Liver (tissue), 9 donors: ENCODE results near the gene RAF1. TPM values are rescaled to one million over a fixed set of nuclear protein-coding genes. Genes with fewer than 3 reads are reported as not detected.

Source experiments
- DNase-seq: peaks from one replicate; pipeline ENCODE4 v3.0.0-alpha.2; 2017; ENCODE audit warnings: low spot score
- H3K27ac ChIP-seq, 2 donors: one replicate each; pipeline ENCODE4 v1.7.0; 2013; ENCODE audit warnings: inconsistent platforms in 2 of 2, low read length in 2 of 2, control low read depth in 1 of 2, low read depth in 1 of 2, mild to moderate bottlenecking in 1 of 2
- H3K27me3 ChIP-seq, 4 donors: one replicate each; pipeline versions ENCODE4 v1.6.1 to v1.7.0; 2013; ENCODE audit warnings: low read length in 3 of 4, inconsistent platforms in 1 of 4, mild to moderate bottlenecking in 1 of 4, moderate library complexity in 1 of 4; ENCODE audit not compliant: control insufficient read depth in 4 of 4, insufficient read depth in 4 of 4
- H3K36me3 ChIP-seq, 4 donors: one replicate each; pipeline versions ENCODE4 v1.6.1 to v1.7.0; 2013; ENCODE audit warnings: low read length in 3 of 4, mild to moderate bottlenecking in 3 of 4, low read depth in 1 of 4, moderate library complexity in 1 of 4; ENCODE audit not compliant: control insufficient read depth in 4 of 4, insufficient read depth in 3 of 4
- H3K4me1 ChIP-seq, 4 donors: one replicate each; pipeline versions ENCODE4 v1.6.1 to v1.7.0; 2013; ENCODE audit warnings: low read length in 3 of 4, mild to moderate bottlenecking in 3 of 4, moderate library complexity in 1 of 4; ENCODE audit not compliant: control insufficient read depth in 4 of 4, insufficient read depth in 4 of 4
- H3K4me3 ChIP-seq, 3 donors: one replicate each; pipeline versions ENCODE4 v1.6.1 to v1.7.0; 2013; ENCODE audit warnings: low read length in 3 of 3, control low read depth in 1 of 3, low read depth in 1 of 3, mild to moderate bottlenecking in 1 of 3
- H3K9ac ChIP-seq, 2 donors: one replicate each; pipeline ENCODE4 v1.7.0; 2013; ENCODE audit warnings: low read length in 2 of 2, mild to moderate bottlenecking in 2 of 2, moderate library complexity in 2 of 2, control low read depth in 1 of 2, low read depth in 1 of 2
- H3K9me3 ChIP-seq, 4 donors: one replicate each; pipeline versions ENCODE4 v1.6.1 to v1.7.0; 2013; ENCODE audit warnings: low read length in 3 of 4; ENCODE audit not compliant: control insufficient read depth in 4 of 4
- ATF3 ChIP-seq: IDR thresholded peaks from 2 replicates; pipeline ENCODE4 v1.6.1; 2016; ENCODE audit warnings: antibody characterized with exemption
- CTCF ChIP-seq: fragments of 150-350 bp; IDR thresholded peaks from 2 replicates; pipeline ENCODE4 v1.5.1; 2017; ENCODE audit warnings: improper control_type of control experiment, low read depth, low read length; ENCODE audit not compliant: missing input control
- EGR1 ChIP-seq, 2 donors: IDR thresholded peaks; 2 replicates each; pipeline ENCODE4 v1.6.1; 2016 to 2018; ENCODE audit warnings: antibody characterized with exemption in 2 of 2, low read depth in 2 of 2
- FOXA1 ChIP-seq: IDR thresholded peaks from 2 replicates; pipeline ENCODE4 v1.6.1; 2016; ENCODE audit warnings: antibody characterized with exemption
- FOXA2 ChIP-seq: IDR thresholded peaks from 2 replicates; pipeline ENCODE4 v1.6.1; 2016; ENCODE audit warnings: antibody characterized with exemption
- GABPA ChIP-seq, 2 donors: IDR thresholded peaks in 1 of 2; conservative IDR thresholded peaks in 1 of 2; 2 replicates each; pipeline ENCODE4 v1.6.1; 2016; ENCODE audit warnings: antibody characterized with exemption in 2 of 2, mild to moderate bottlenecking in 1 of 2, moderate library complexity in 1 of 2
- HNF4A ChIP-seq, 2 donors: conservative IDR thresholded peaks; 2 replicates each; pipeline ENCODE4 v1.6.1; 2016; ENCODE audit warnings: antibody characterized with exemption in 2 of 2, mild to moderate bottlenecking in 2 of 2
- HNF4G ChIP-seq: IDR thresholded peaks from 2 replicates; pipeline ENCODE4 v1.6.1; 2016; ENCODE audit warnings: antibody characterized with exemption
- JUND ChIP-seq, 2 donors: IDR thresholded peaks; 2 replicates each; pipeline ENCODE4 v1.6.1; 2016; ENCODE audit warnings: antibody characterized with exemption in 2 of 2
- MAX ChIP-seq: IDR thresholded peaks from 2 replicates; pipeline ENCODE4 v1.6.1; 2016; ENCODE audit warnings: antibody characterized with exemption
- NR2F2 ChIP-seq: IDR thresholded peaks from 2 replicates; pipeline ENCODE4 v1.6.1; 2016; ENCODE audit warnings: antibody characterized with exemption
- RAD21 ChIP-seq, 2 donors: IDR thresholded peaks; 2 replicates each; pipeline ENCODE4 v1.6.1; 2016; ENCODE audit warnings: antibody characterized with exemption in 2 of 2, mild to moderate bottlenecking in 2 of 2
- REST ChIP-seq: IDR thresholded peaks from 2 replicates; pipeline ENCODE4 v1.6.1; 2016; ENCODE audit warnings: antibody characterized with exemption, mild to moderate bottlenecking
- RXRA ChIP-seq, 2 donors: IDR thresholded peaks; 2 replicates each; pipeline ENCODE4 v1.6.1; 2017 to 2018; ENCODE audit warnings: antibody characterized with exemption in 2 of 2, mild to moderate bottlenecking in 1 of 2
- SP1 ChIP-seq: IDR thresholded peaks from 2 replicates; pipeline ENCODE4 v1.6.1; 2018; ENCODE audit warnings: antibody characterized with exemption, mild to moderate bottlenecking
- TAF1 ChIP-seq: conservative IDR thresholded peaks from 2 replicates; pipeline ENCODE4 v1.6.1; 2016; ENCODE audit warnings: antibody characterized with exemption, mild to moderate bottlenecking
- YY1 ChIP-seq: IDR thresholded peaks from 2 replicates; pipeline ENCODE4 v1.6.1; 2016; ENCODE audit warnings: antibody characterized with exemption, mild to moderate bottlenecking
- ZBTB33 ChIP-seq: IDR thresholded peaks from 2 replicates; pipeline ENCODE4 v1.6.1; 2016; ENCODE audit warnings: antibody characterized with exemption
- WGBS: extraction: QIAGEN DNeasy Blood & Tissue Kit; methylation state at CpG from one replicate; pipeline ENCODE4 v1.1.7; 2013; 5-methylcytosine and 5-hydroxymethylcytosine counted together
- polyA plus RNA-seq, 2 donors: library from polyadenylated mRNA; stranded (reverse) in 1 of 2; unstranded in 1 of 2; fragments of 200-250 nt in 1 of 2; fragments of >200 nt in 1 of 2; fragmentation: Nextera tagmentation in 1 of 2; extraction: Ambion mirVana in 1 of 2; gene quantifications; one replicate each; pipeline versions ENCODE4 v1.2.1 to v1.2.3, GENCODE V29; 2013 to 2015
- total RNA-seq, 2 donors: library from RNA; depleted of rRNA; stranded (reverse); fragments of >200 nt; gene quantifications; one replicate each; pipeline ENCODE4 v1.2.3, GENCODE V29; 2014
- donor health status: healthy.
- donor health status: healthy.
- donor health status: healthy.
- donor health status: healthy.
- donor health status: healthy.

The RAF1 gene
- total and polyA plus RNA-seq, 4 donors: 44.3 to 92.3 (median 63.2) TPM

- Histone ChIP-seq H3K36me3 (no peaks in the 10 kb centered on the region), H3K9me3 (no peaks in the 10 kb centered on the region), H3K9ac (peak within 1 kb of the TSS; percentile 76 to 98), H3K27ac (peak within 1 kb of the TSS; percentile 97 to 100), H3K27me3 (peaks cover 0 to 2% (median 0%) of the 10 kb centered on the region in 4 donors), H3K4me1 (peaks cover 0 to 39% (median 26%) of the 10 kb centered on the region in 4 donors), H3K4me3 (peak within 1 kb of the TSS; percentile 86 to 99 (median 93))
- peak; percentile 92 for DNase-seq
- under 1% methylated on average over 77 of the region's 77 CpGs for WGBS
- TF ChIP-seq MAX (peak; percentile 31), HNF4A (conservative IDR thresholded peaks at IDR 0.05) (peak in 1 of 2 donors; percentile 10), TAF1 (no peak), REST (peak; percentile 26), RXRA (IDR thresholded peaks at IDR 0.05) (no peak), JUND (IDR thresholded peaks at IDR 0.05) (no peak), GABPA (IDR thresholded peaks at IDR 0.05 in 1 of 2, conservative IDR thresholded peaks at IDR 0.05 in 1 of 2) (peak; percentile 65 to 85), SP1 (peak; percentile 18), YY1 (peak; percentile 42), CTCF (no peak), FOXA2 (no peak), ATF3 (no peak), NR2F2 (peak; percentile 20), RAD21 (IDR thresholded peaks at IDR 0.05) (peak in 1 of 2 donors; percentile 2), FOXA1 (no peak), HNF4G (no peak)
Measured at GRCh38 chr3:12556690-12557472, 107.0 kb downstream of the RAF1 start, which contains the start of gene MKRN2. Gene MKRN2 (plus strand): TSS chr3:12557087. CDS start chr3:12557151, 64 bp downstream.

GRCh38 chr3:12556314-12556689 is 107.6 kb downstream of the RAF1 start:
- Histone ChIP-seq H3K4me1 (peaks cover 0 to 39% (median 26%) of the 10 kb centered on the region in 4 donors), H3K9ac (peak overlapping the region; percentile 51 to 76), H3K27ac (peak overlapping the region; percentile 97 to 100), H3K4me3 (peak overlapping the region; percentile 86 to 99 (median 93)), H3K36me3 (no peaks in the 10 kb centered on the region), H3K9me3 (no peaks in the 10 kb centered on the region), H3K27me3 (peaks cover 0 to 2% (median 0%) of the 10 kb centered on the region in 4 donors)
- 3% methylated on average over 8 of the region's 8 CpGs for WGBS
- no peak for DNase-seq
- TF ChIP-seq RAD21 (IDR thresholded peaks at IDR 0.05) (no peak), MAX (no peak), JUND (IDR thresholded peaks at IDR 0.05) (no peak), YY1 (no peak), HNF4A (conservative IDR thresholded peaks at IDR 0.05) (no peak), NR2F2 (no peak), ZBTB33 (no peak), SP1 (no peak), ATF3 (no peak), FOXA2 (no peak), EGR1 (IDR thresholded peaks at IDR 0.05; ENCODE audit: low read depth in 2 of 2) (no peak), RXRA (IDR thresholded peaks at IDR 0.05) (no peak), HNF4G (no peak), CTCF (no peak)
